NB4 (cell line): ENCODE measurements around the gene ZNF14.

Source experiments
- CTCF ChIP-seq: IDR thresholded peaks from one replicate; pipeline ENCODE4 v1.5.1; 2012; ENCODE audit warnings: low read depth, low read length
- POLR2A ChIP-seq: IDR thresholded peaks from 2 replicates; pipeline ENCODE4 v1.6.1; 2011; ENCODE audit warnings: mild to moderate bottlenecking; ENCODE audit not compliant: insufficient read length; ENCODE audit errors: extremely low read depth

DNA sequence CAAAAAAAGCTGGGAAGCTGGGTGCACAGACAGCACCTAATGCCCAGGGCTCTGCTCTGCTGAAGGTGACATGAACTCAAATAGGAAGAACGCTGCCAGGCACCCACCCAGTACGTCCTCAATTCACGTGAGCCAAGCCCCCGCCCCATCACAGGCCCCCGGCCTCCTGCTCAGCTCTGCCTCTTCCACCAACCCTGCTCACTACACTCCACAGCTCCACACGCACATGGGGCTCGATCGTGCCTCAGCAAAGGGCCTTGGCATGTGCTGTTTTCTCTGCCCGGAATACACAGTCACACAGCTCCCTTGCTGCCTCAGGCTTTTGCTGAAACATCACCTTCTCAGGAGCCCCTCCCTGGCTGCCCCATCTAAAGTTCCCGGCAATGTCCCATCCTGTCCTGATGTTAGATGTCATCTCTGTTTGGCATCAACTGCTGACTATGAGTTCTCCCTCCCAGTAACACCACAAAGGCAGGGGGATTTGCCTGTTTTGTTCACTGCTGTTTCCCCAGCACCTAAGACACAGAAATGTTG lies 71.7 kb downstream of the ZNF14 start:
- TF ChIP-seq CTCF: no peak
- no peak for TF ChIP-seq POLR2A
